HPDE6-E6E7 (cell line): Measurements from ENCODE around the gene RSBN1L.

Source experiments
- DNase-seq: peaks from one replicate; pipeline ENCODE4 v3.0.0; 2011; ENCODE audit warnings: missing footprints; ENCODE audit errors: extremely low spot score

The RSBN1L gene

GRCh38 chr7:77731716-77732115 lies 35.5 kb downstream of the RSBN1L start:
- no peak for DNase-seq

GRCh38 chr7:77734659-77735421 lies 38.6 kb downstream of the RSBN1L start:
- no peak for DNase-seq

- DNase-seq, result no peak
Measured at GRCh38 chr7:77735457-77735856, 39.2 kb downstream of the RSBN1L start.

- DNase-seq, result no peak
Measured at GRCh38 chr7:77736991-77737390, 40.7 kb downstream of the RSBN1L start.

GRCh38 chr7:77738382-77738781 lies 42.1 kb downstream of the RSBN1L start:
- DNase-seq, result no peak

- DNase-seq, result no peak
Measured at GRCh38 chr7:77738871-77739270, 42.6 kb downstream of the RSBN1L start.

- DNase-seq, result no peak
Measured at GRCh38 chr7:77740257-77740656, 44.0 kb downstream of the RSBN1L start.

- DNase-seq, result no peak
Measured at GRCh38 chr7:77743518-77743917, 47.3 kb downstream of the RSBN1L start.

- no peak for DNase-seq
Measured at GRCh38 chr7:77745746-77746145, 49.5 kb downstream of the RSBN1L start.

GRCh38 chr7:77746164-77746823 lies 50.0 kb downstream of the RSBN1L start:
- no peak for DNase-seq

- DNase-seq, result no peak
Measured at GRCh38 chr7:77746824-77747165, 50.5 kb downstream of the RSBN1L start.

- DNase-seq, result no peak
Measured at GRCh38 chr7:77747178-77747577, 50.9 kb downstream of the RSBN1L start.

- DNase-seq, result no peak
Measured at GRCh38 chr7:77747718-77748117, 51.5 kb downstream of the RSBN1L start.

- no peak for DNase-seq
Measured at GRCh38 chr7:77752016-77752415, 55.8 kb downstream of the RSBN1L start.

GRCh38 chr7:77753173-77753572 lies 56.9 kb downstream of the RSBN1L start:
- no peak for DNase-seq

GRCh38 chr7:77757589-77757988 lies 61.3 kb downstream of the RSBN1L start:
- DNase-seq, result no peak

GRCh38 chr7:77759294-77759889 lies 63.1 kb downstream of the RSBN1L start:
- peak; percentile 15 for DNase-seq

GRCh38 chr7:77760809-77761453 lies 64.7 kb downstream of the RSBN1L start:
- no peak for DNase-seq

GRCh38 chr7:77765481-77765880 lies 69.2 kb downstream of the RSBN1L start:
- no peak for DNase-seq

GRCh38 chr7:77765906-77766800 lies 69.9 kb downstream of the RSBN1L start:
- no peak for DNase-seq

- DNase-seq, result no peak
Measured at GRCh38 chr7:77766801-77767605, 70.7 kb downstream of the RSBN1L start.
